Ovary (tissue), 9 donors: Measurements from ENCODE around the gene ITPR1. TPM values are rescaled to one million over a fixed set of nuclear protein-coding genes. Genes with fewer than 3 reads are reported as not detected.

Source experiments
- DNase-seq, 5 donors: peaks; one replicate each; pipeline ENCODE4 v3.0.0-alpha.2; 2019 to 2020
- H3K27ac ChIP-seq, 2 donors: fragments of 200-600 bp; one replicate each; pipeline versions ENCODE4 v1.5.1 to v1.8.0; 2019 to 2022
- H3K27me3 ChIP-seq: fragments of 200-600 bp; one replicate; pipeline ENCODE4 v1.8.0; 2022
- H3K36me3 ChIP-seq: fragments of 200-600 bp; sonication (generic); one replicate; pipeline ENCODE4 v1.5.1; 2019
- H3K4me1 ChIP-seq: one replicate; pipeline ENCODE4 v1.8.1; 2013; ENCODE audit warnings: mild to moderate bottlenecking, moderate library complexity; ENCODE audit not compliant: insufficient read depth
- H3K4me3 ChIP-seq: fragments of 200-600 bp; sonication (generic); one replicate; pipeline ENCODE4 v1.5.1; 2017
- H3K9me3 ChIP-seq, 2 donors: fragments of 200-600 bp in 1 of 2; sonication (generic) in 1 of 2; one replicate each; pipeline versions ENCODE4 v1.5.1 to v1.8.1; 2013 to 2019; ENCODE audit warnings: mild to moderate bottlenecking in 1 of 2, moderate library complexity in 1 of 2
- EP300 ChIP-seq: sonication (generic); formaldehyde crosslinking; IDR thresholded peaks from one replicate; pipeline ENCODE4 v1.6.1; 2017; ENCODE audit warnings: antibody characterized with exemption
- POLR2A ChIP-seq: fragments of 450-650 bp; IDR thresholded peaks from one replicate; pipeline ENCODE4 v1.6.1; 2017; ENCODE audit warnings: antibody characterized with exemption, mild to moderate bottlenecking, moderate library complexity
- WGBS, 3 donors: extraction: QIAGEN DNeasy Blood & Tissue Kit in 1 of 3; methylation state at CpG; one replicate each; pipeline versions ENCODE4 v1.1.5 to v1.1.7; 2013 to 2017; 5-methylcytosine and 5-hydroxymethylcytosine counted together
- intact Hi-C, 4 donors: fragments of 100-400 bp; cut with DNase I; formaldehyde crosslinking; loops; one replicate each; pipeline versions ENCODE4 v1.11.0 to v1.15.1; 2022 to 2023
- polyA plus RNA-seq, 2 donors: library from polyadenylated mRNA; stranded (reverse); fragments of 200-250 nt in 1 of 2; fragments of 350-450 nt in 1 of 2; fragmentation: Illumina TruSeq in 1 of 2; extraction: RNeasy Lipid Tissue Mini Kit (QIAGEN cat#74804) in 1 of 2; gene quantifications; one replicate each; pipeline ENCODE4 v1.2.3, GENCODE V29; 2013 to 2014
- total RNA-seq, 7 donors: library from RNA; depleted of rRNA in 2 of 7; stranded (reverse); fragments of >200 nt in 2 of 7; fragmentation: NEBNext Ultra II Directional in 3 of 7; extraction: Animal tissue kit (Norgen Biotek cat#: 25700) in 3 of 7; gene quantifications; one replicate each; pipeline versions ENCODE4 v1.1.0 to v1.2.4, GENCODE V29; 2016 to 2023
- TF ChIP-seq, protein P1 (sequence below), 3 donors: fragments of 450-650 bp in 2 of 3; fragments of 200-600 bp in 1 of 3; IDR thresholded peaks; one replicate each; pipeline versions ENCODE4 v1.5.1 to v1.8.0; 2016 to 2022; ENCODE audit warnings: antibody characterized with exemption in 3 of 3, mild to moderate bottlenecking in 1 of 3
- donor health status: DM: no; HTN: no; CAD: no; lungs with moderate emphysema.
- donor health status: DM: no; HTN: no; CAD: no.
- donor health status: Bipolar disorder and iron deficiency.
- donor health status: DM: yes; HTN: yes; CAD: no.
- donor health status: DM: no; HTN: no; CAD: no.
- donor health status: DM: yes; HTN: yes; CAD: no.

ITPR1 gene
- total and polyA plus RNA-seq, 9 donors = 59.5 to 313 (median 144) TPM

DNA sequence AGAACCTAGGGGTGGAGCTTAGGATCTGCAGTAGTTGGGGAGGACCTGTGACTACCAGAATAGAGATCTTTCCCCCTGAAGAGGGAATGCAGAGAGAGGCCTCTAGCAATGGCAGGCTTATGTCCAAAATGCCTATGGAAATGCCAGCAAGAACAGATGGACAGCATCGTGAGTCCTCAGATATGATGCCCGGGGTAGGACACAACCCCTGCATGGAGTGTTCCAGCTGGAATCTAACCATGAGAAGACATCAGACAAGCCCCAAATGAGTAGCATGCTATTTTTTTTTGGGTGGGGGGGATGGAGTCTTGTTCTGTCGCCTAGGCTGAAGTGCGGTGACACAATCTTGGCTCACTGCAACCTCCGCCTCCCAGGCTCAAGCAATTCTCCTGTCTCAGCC, 111.5 kb downstream of the ITPR1 start:
- Histone ChIP-seq H3K9me3 (no peaks in the 10 kb centered on the region), H3K27ac (no peak overlapping the region), H3K36me3 (no peaks in the 10 kb centered on the region), H3K27me3 (no peaks in the 10 kb centered on the region), H3K4me1 (peaks cover 10% of the 10 kb centered on the region), H3K4me3 (no peak overlapping the region)
- TF ChIP-seq POLR2A (no peak), EP300 (no peak)
- TF ChIP-seq, protein P1, sequence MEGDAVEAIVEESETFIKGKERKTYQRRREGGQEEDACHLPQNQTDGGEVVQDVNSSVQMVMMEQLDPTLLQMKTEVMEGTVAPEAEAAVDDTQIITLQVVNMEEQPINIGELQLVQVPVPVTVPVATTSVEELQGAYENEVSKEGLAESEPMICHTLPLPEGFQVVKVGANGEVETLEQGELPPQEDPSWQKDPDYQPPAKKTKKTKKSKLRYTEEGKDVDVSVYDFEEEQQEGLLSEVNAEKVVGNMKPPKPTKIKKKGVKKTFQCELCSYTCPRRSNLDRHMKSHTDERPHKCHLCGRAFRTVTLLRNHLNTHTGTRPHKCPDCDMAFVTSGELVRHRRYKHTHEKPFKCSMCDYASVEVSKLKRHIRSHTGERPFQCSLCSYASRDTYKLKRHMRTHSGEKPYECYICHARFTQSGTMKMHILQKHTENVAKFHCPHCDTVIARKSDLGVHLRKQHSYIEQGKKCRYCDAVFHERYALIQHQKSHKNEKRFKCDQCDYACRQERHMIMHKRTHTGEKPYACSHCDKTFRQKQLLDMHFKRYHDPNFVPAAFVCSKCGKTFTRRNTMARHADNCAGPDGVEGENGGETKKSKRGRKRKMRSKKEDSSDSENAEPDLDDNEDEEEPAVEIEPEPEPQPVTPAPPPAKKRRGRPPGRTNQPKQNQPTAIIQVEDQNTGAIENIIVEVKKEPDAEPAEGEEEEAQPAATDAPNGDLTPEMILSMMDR (IDR thresholded peaks at IDR 0.05) = no peak
- intact Hi-C loops = no loop called here
- no peak for DNase-seq
- WGBS, 3 donors = 83 to 88% (median 88%) methylated on average over 5 of the region's 5 CpGs

- no peaks in the 10 kb centered on the region for H3K9me3 ChIP-seq
- H3K4me1 ChIP-seq = peaks cover 12% of the 10 kb centered on the region
- TF ChIP-seq POLR2A (no peak), EP300 (no peak)
- TF ChIP-seq, protein P1 (IDR thresholded peaks at IDR 0.05) = no peak
- 29 to 36% (median 31%) methylated on average over 4 of the region's 4 CpGs for whole genome bisulfite sequencing, 3 donors
- H3K4me3 ChIP-seq = no peak overlapping the region
- intact Hi-C loops = no loop called here
- no peak overlapping the region for H3K27ac ChIP-seq
- H3K27me3 ChIP-seq = no peaks in the 10 kb centered on the region
- no peak for DNase-seq
- H3K36me3 ChIP-seq = no peaks in the 10 kb centered on the region
These were observed 113.8 kb downstream of the ITPR1 start for GRCh38 chr3:4606911-4607310.

DNA sequence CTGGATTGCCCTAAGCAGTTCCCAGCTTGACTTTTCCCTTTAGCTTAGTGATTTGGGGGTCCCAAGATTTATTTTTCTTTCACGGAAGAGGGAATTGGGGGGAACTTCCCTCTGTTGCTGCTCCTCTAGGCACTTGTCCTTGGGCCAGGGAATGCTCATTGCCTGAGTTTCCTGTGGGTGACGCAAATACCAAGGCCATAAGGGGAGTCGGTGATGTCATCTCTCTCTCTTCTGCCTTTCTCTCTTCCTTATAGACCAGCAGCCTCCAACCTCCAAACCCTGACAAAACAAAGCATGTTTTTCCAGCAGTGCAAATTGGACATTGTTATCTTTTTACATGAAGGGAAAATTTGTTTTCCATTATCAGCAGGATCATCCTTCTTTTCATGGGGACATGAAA, 120.2 kb downstream of the ITPR1 start:
- Histone ChIP-seq H3K27ac (no peak overlapping the region), H3K4me1 (peaks cover 9% of the 10 kb centered on the region), H3K27me3 (no peaks in the 10 kb centered on the region), H3K4me3 (no peak overlapping the region), H3K36me3 (no peaks in the 10 kb centered on the region), H3K9me3 (no peaks in the 10 kb centered on the region)
- no peak for DNase-seq
- WGBS, 3 donors = 68 to 81% (median 75%) methylated on average over 3 of the region's 3 CpGs
- TF ChIP-seq, protein P1 (IDR thresholded peaks at IDR 0.05) = no peak
- intact Hi-C loops = no loop called here

GRCh38 chr3:4614070-4614469, 120.9 kb downstream of the ITPR1 start:
- Histone ChIP-seq H3K36me3 (no peaks in the 10 kb centered on the region), H3K9me3 (no peaks in the 10 kb centered on the region), H3K27ac (no peak overlapping the region), H3K27me3 (no peaks in the 10 kb centered on the region), H3K4me3 (no peak overlapping the region), H3K4me1 (peaks cover 9% of the 10 kb centered on the region)
- DNase-seq = no peak
- WGBS, 3 donors = 63 to 75% (median 68%) methylated on average over 5 of the region's 5 CpGs
- TF ChIP-seq, protein P1 (IDR thresholded peaks at IDR 0.05) = no peak
- TF ChIP-seq EP300 = no peak
- TF ChIP-seq POLR2A = no peak
- intact Hi-C loops = no loop called here

GRCh38 chr3:4614927-4615326, 121.8 kb downstream of the ITPR1 start:
- DNase-seq = no peak
- Histone ChIP-seq H3K9me3 (no peaks in the 10 kb centered on the region), H3K27me3 (no peaks in the 10 kb centered on the region), H3K4me3 (no peak overlapping the region), H3K27ac (no peak overlapping the region), H3K4me1 (peaks cover 4% of the 10 kb centered on the region), H3K36me3 (no peaks in the 10 kb centered on the region)
- TF ChIP-seq, protein P1 (IDR thresholded peaks at IDR 0.05) = no peak
- TF ChIP-seq POLR2A = no peak
- TF ChIP-seq EP300 = no peak
- intact Hi-C loops = no loop called here
- WGBS, 3 donors = 89 to 95% (median 91%) methylated on average over 3 of the region's 3 CpGs
